H1 (cell line): Measurements from ENCODE around the gene GPR162. TPM values are rescaled to one million over a fixed set of nuclear protein-coding genes. Genes with fewer than 3 reads are reported as not detected.

Experiments
- CTCF ChIA-PET: fragments of 300-600 bp; sonication (Branson Sonifier 250); formaldehyde crosslinking; loops from one replicate; lab custom pipeline; 2021; ENCODE audit not compliant: partially characterized antibody; lab: Charles Lee
- POLR2A ChIA-PET: fragments of 300-600 bp; sonication (Branson Sonifier 250); formaldehyde crosslinking; loops from one replicate; lab custom pipeline; 2021; ENCODE audit warnings: inconsistent platforms; ENCODE audit not compliant: partially characterized antibody; lab: Charles Lee
- DNase-seq, 2 experiments: peaks; one replicate each; pipeline versions ENCODE4 v3.0.0 to v3.0.0-alpha.2; 2010 to 2022; ENCODE audit warnings: low spot score in 2 of 2, low read depth in 1 of 2, mixed read lengths in 1 of 2
- FAIRE-seq: peaks from 2 replicates; lab custom pipeline; 2011; peaks lifted over from hg19 to GRCh38; lab: Jason Lieb, UNC
- H2AFZ ChIP-seq: 2 replicates; pipeline ENCODE4 v1.8.1; 2012; ENCODE audit warnings: low read length, inconsistent platforms
- H2AK5ac ChIP-seq: 2 replicates; pipeline ENCODE4 v1.6.1; 2013; ENCODE audit warnings: low read depth, low read length
- H2BK120ac ChIP-seq: replicated peaks from 2 replicates; pipeline ENCODE3; 2013; ENCODE audit warnings: low read depth, low read length, inconsistent platforms
- H2BK12ac ChIP-seq: 2 replicates; pipeline ENCODE4 v1.6.1; 2013; ENCODE audit warnings: low read depth, low read length
- H2BK15ac ChIP-seq: 2 replicates; pipeline ENCODE4 v1.6.1; 2013; ENCODE audit warnings: low read length
- H2BK20ac ChIP-seq: 2 replicates; pipeline ENCODE4 v1.6.1; 2013; ENCODE audit warnings: low read length
- H2BK5ac ChIP-seq: 2 replicates; pipeline ENCODE4 v1.6.1; 2013; ENCODE audit warnings: low read depth, low read length
- H3K14ac ChIP-seq: 2 replicates; pipeline ENCODE4 v1.6.1; 2013; ENCODE audit warnings: inconsistent platforms; ENCODE audit not compliant: insufficient read length
- H3K18ac ChIP-seq: 2 replicates; pipeline ENCODE4 v1.6.1; 2013; ENCODE audit warnings: low read length; ENCODE audit errors: extremely low read depth
- H3K23ac ChIP-seq: 2 replicates; pipeline ENCODE4 v1.6.1; 2013; ENCODE audit warnings: inconsistent platforms; ENCODE audit not compliant: insufficient read length
- H3K23me2 ChIP-seq: 2 replicates; pipeline ENCODE4 v1.6.1; 2013; ENCODE audit warnings: low read depth, low read length
- H3K27ac ChIP-seq: 2 replicates; pipeline ENCODE4 v1.6.1; 2011; ENCODE audit warnings: low read depth, low read length, inconsistent platforms
- H3K27me3 ChIP-seq, 4 experiments: replicated peaks in 1 of 4; 1 replicate in 1 of 4; 2 replicates in 3 of 4; pipeline versions ENCODE4 v1.6.1 to v1.8.1; 2011 to 2013; ENCODE audit warnings: low read length in 3 of 4, mild to moderate bottlenecking in 3 of 4, inconsistent platforms in 2 of 4, mixed read lengths in 2 of 4, moderate library complexity in 1 of 4; ENCODE audit not compliant: control insufficient read depth in 3 of 4, insufficient read depth in 3 of 4; ENCODE audit errors: extremely low read depth in 1 of 4
- H3K36me3 ChIP-seq, 4 experiments: 2 replicates each; pipeline versions ENCODE4 v1.6.1 to v1.8.1; 2011 to 2013; ENCODE audit warnings: mild to moderate bottlenecking in 4 of 4, low read length in 3 of 4, moderate library complexity in 2 of 4, control low read depth in 1 of 4, inconsistent platforms in 1 of 4; ENCODE audit not compliant: insufficient read depth in 4 of 4, control insufficient read depth in 2 of 4
- H3K4ac ChIP-seq: replicated peaks from 2 replicates; pipeline ENCODE3; 2013; ENCODE audit warnings: low read length, low read depth, mixed read lengths, inconsistent platforms; ENCODE audit not compliant: insufficient read length
- H3K4me1 ChIP-seq, 4 experiments: replicated peaks in 1 of 4; 1 replicate in 1 of 4; 2 replicates in 3 of 4; pipeline versions ENCODE4 v1.6.1 to v1.8.1; 2011 to 2013; ENCODE audit warnings: low read length in 3 of 4, inconsistent platforms in 2 of 4, mixed read lengths in 1 of 4; ENCODE audit not compliant: insufficient read depth in 4 of 4, control insufficient read depth in 3 of 4
- H3K4me2 ChIP-seq, 2 experiments: 2 replicates each; pipeline versions ENCODE4 v1.6.1 to v1.8.1; 2011 to 2013; ENCODE audit warnings: low read depth in 2 of 2, low read length in 2 of 2, control low read depth in 1 of 2, inconsistent platforms in 1 of 2, mild to moderate bottlenecking in 1 of 2; ENCODE audit not compliant: insufficient read depth in 1 of 2
- H3K4me3 ChIP-seq, 4 experiments: fragments of 200-600, 300-600 bp in 1 of 4; sonication (generic), shearing (Covaris generic), sonication (Bioruptor Twin) in 1 of 4; 2 replicates each; pipeline versions ENCODE4 v1.5.1 to v1.8.1; 2011 to 2016; ENCODE audit warnings: low read length in 4 of 4, low read depth in 3 of 4, control low read depth in 2 of 4, inconsistent platforms in 2 of 4, mild to moderate bottlenecking in 2 of 4, mixed read lengths in 1 of 4, moderate library complexity in 1 of 4; ENCODE audit not compliant: insufficient read depth in 2 of 4; ENCODE audit errors: extremely low read depth in 1 of 4
- H3K56ac ChIP-seq: replicated peaks from 2 replicates; pipeline ENCODE3; 2013; ENCODE audit warnings: low read depth, mild to moderate bottlenecking, mixed read lengths, low read length, inconsistent platforms; ENCODE audit not compliant: insufficient read length
- H3K79me1 ChIP-seq: 2 replicates; pipeline ENCODE4 v1.6.1; 2013; ENCODE audit warnings: low read depth, low read length, control low read depth
- H3K79me2 ChIP-seq, 2 experiments: 2 replicates each; pipeline versions ENCODE4 v1.6.1 to v1.8.1; 2012 to 2013; ENCODE audit warnings: low read length in 2 of 2, mild to moderate bottlenecking in 2 of 2, inconsistent platforms in 1 of 2; ENCODE audit not compliant: insufficient read depth in 2 of 2, control insufficient read depth in 1 of 2
- H3K9ac ChIP-seq, 4 experiments: replicated peaks in 1 of 4; 1 replicate in 1 of 4; 2 replicates in 3 of 4; pipeline versions ENCODE4 v1.6.1 to v1.8.1; 2011 to 2013; ENCODE audit warnings: low read depth in 3 of 4, low read length in 3 of 4, control low read depth in 2 of 4, mild to moderate bottlenecking in 2 of 4, moderate library complexity in 2 of 4, inconsistent platforms in 1 of 4; ENCODE audit errors: extremely low read depth in 1 of 4
- H3K9me3 ChIP-seq, 2 experiments: 2 replicates each; pipeline versions ENCODE4 v1.6.1 to v1.8.1; 2012 to 2013; ENCODE audit warnings: mild to moderate bottlenecking in 2 of 2, moderate library complexity in 2 of 2, control low read depth in 1 of 2, inconsistent platforms in 1 of 2, low read depth in 1 of 2, low read length in 1 of 2, mixed read lengths in 1 of 2; ENCODE audit not compliant: insufficient read depth in 2 of 2
- H4K20me1 ChIP-seq, 2 experiments: replicated peaks in 1 of 2; 2 replicates each; pipeline versions ENCODE3 to v1.8.1; 2011 to 2013; ENCODE audit warnings: inconsistent platforms in 2 of 2, low read length in 2 of 2, mild to moderate bottlenecking in 1 of 2; ENCODE audit not compliant: insufficient read depth in 2 of 2, control insufficient read depth in 1 of 2
- H4K5ac ChIP-seq: 2 replicates; pipeline ENCODE4 v1.6.1; 2013; ENCODE audit warnings: low read length, low read depth, mixed read lengths, inconsistent platforms; ENCODE audit not compliant: insufficient read length
- H4K8ac ChIP-seq: 2 replicates; pipeline ENCODE4 v1.8.0; 2013; ENCODE audit warnings: mild to moderate bottlenecking, moderate library complexity, low read length, inconsistent platforms; ENCODE audit not compliant: insufficient read depth; ENCODE audit errors: extremely low read depth
- H4K91ac ChIP-seq: replicated peaks from 2 replicates; pipeline ENCODE3; 2013; ENCODE audit warnings: low read length, mixed read lengths, inconsistent platforms; ENCODE audit not compliant: insufficient read length
- ASH2L ChIP-seq: fragments of 200-600, 300-600 bp; sonication (generic); IDR thresholded peaks from one replicate; pipeline ENCODE4 v1.7.1; 2017; ENCODE audit warnings: low read length
- CBX8 ChIP-seq: fragments of 300-800, 300-1000 bp; sonication (generic); IDR thresholded peaks from 2 replicates; pipeline ENCODE4 v1.7.1; 2016; ENCODE audit warnings: low read depth, low read length, borderline replicate concordance
- CTBP2 ChIP-seq: IDR thresholded peaks from 2 replicates; pipeline ENCODE4 v1.7.0; 2011; ENCODE audit warnings: borderline replicate concordance, mild to moderate bottlenecking, moderate library complexity, mixed read lengths, low read length; ENCODE audit not compliant: insufficient read depth, insufficient read length
- FOSL1 ChIP-seq: IDR thresholded peaks from 2 replicates; pipeline ENCODE4 v1.6.1; 2011; ENCODE audit warnings: mild to moderate bottlenecking, low read depth, low read length, moderate library complexity; ENCODE audit not compliant: insufficient read depth
- MAFK ChIP-seq: IDR thresholded peaks from 2 replicates; pipeline ENCODE4 v1.6.1; 2012; ENCODE audit warnings: low read depth, mild to moderate bottlenecking, improper control_type of control experiment, low read length
- SAP30 ChIP-seq: fragments of 300-600 bp; sonication (generic); IDR thresholded peaks from 2 replicates; pipeline ENCODE4 v1.7.1; 2012; ENCODE audit warnings: low read length, moderate library complexity, mild to moderate bottlenecking, inconsistent platforms; ENCODE audit not compliant: insufficient read depth, insufficient replicate concordance
- SIN3A ChIP-seq, 2 experiments: IDR thresholded peaks in 1 of 2; conservative IDR thresholded peaks in 1 of 2; 2 replicates each; pipeline ENCODE4 v1.6.1; 2011 to 2012; ENCODE audit warnings: low read length in 2 of 2, improper control_type of control experiment in 1 of 2, low read depth in 1 of 2, mild to moderate bottlenecking in 1 of 2
- SRF ChIP-seq: IDR thresholded peaks from 2 replicates; pipeline ENCODE4 v1.6.1; 2011; ENCODE audit warnings: mild to moderate bottlenecking, low read depth, low read length, moderate library complexity
- TBP ChIP-seq: IDR thresholded peaks from 2 replicates; pipeline ENCODE4 v1.6.1; 2011; ENCODE audit warnings: low read depth, low read length, improper control_type of control experiment
- YY1 ChIP-seq: IDR thresholded peaks from 2 replicates; pipeline ENCODE4 v1.6.1; 2011; ENCODE audit warnings: low read depth, mild to moderate bottlenecking, low read length
- WGBS, 2 experiments: shearing (Covaris generic) in 1 of 2; methylation state at CpG; one replicate each; pipeline versions ENCODE4 v1.1.6 to v1.1.7; 2013 to 2015; ENCODE audit warnings: low lambda C conversion rate in 2 of 2, mixed read lengths in 2 of 2, inconsistent platforms in 1 of 2, low coverage in 1 of 2, missing lambda C conversion rate in 1 of 2; ENCODE audit not compliant: insufficient replicate concordance in 2 of 2, insufficient coverage in 1 of 2, insufficient read length in 1 of 2; ENCODE audit errors: extremely low coverage in 1 of 2, missing lambda C conversion rate in 1 of 2; 5-methylcytosine and 5-hydroxymethylcytosine counted together
- polyA plus RNA-seq, 7 experiments: library from polyadenylated mRNA; depleted of rRNA in 3 of 7; stranded (reverse) in 5 of 7; unstranded in 2 of 7; fragments of >200 nt in 5 of 7; fragments of 200-250 nt in 2 of 7; gene quantifications; 1 replicate in 5 of 7; 2 replicates in 1 of 7; 4 replicates in 1 of 7; pipeline versions ENCODE4 v1.2.1 to v1.2.3, GENCODE V29; 2011 to 2013; ENCODE audit warnings: missing spikeins in 2 of 7, mixed read lengths in 2 of 7
- total RNA-seq: library from RNA; stranded (reverse); fragmentation: NEBNext Ultra II Directional; extraction: Animal tissue kit (Norgen Biotek cat#: 25700); gene quantifications from 2 replicates; pipeline ENCODE4 v1.2.1, GENCODE V29; 2021

Gene GPR162
- total and polyA plus RNA-seq, 2 of the 8 experiments (the other 6 are each of a cell fraction or from before 2014, with no cell fraction given): 7.3 to 8.8 TPM

DNA sequence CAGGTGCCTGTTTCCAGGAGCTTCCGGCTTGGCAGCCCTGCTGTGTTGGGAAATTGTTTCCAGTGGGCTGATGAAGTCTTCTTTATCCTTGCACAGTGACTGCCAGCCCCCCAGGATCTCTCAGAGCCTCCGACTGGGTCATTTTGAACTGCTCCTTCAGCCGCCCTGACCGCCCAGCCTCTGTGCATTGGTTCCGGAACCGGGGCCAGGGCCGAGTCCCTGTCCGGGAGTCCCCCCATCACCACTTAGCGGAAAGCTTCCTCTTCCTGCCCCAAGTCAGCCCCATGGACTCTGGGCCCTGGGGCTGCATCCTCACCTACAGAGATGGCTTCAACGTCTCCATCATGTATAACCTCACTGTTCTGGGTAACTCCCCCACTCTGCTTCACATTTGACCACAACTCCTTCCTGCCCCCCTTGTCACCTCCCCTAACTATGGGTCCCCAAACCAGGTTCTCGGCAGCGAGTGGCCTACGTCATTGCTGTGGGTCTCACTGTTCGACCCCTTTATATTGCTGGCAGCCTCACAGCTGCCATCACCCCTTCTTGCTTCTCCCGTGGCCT, 47.0 kb upstream of the GPR162 start:
- Histone ChIP-seq H3K4me1 (peaks cover 5 to 38% (median 26%) of the 10 kb centered on the region in 4 experiments), H3K4ac (no peak overlapping the region), H4K20me1 (peaks cover 1 to 7% of the 10 kb centered on the region in 2 experiments), H3K56ac (no peak overlapping the region), H3K23ac (no peak overlapping the region), H3K27me3 (peaks cover 0 to 36% (median 26%) of the 10 kb centered on the region in 4 experiments; a peak in 5 of 7 replicates), H3K18ac (peak overlapping the region; percentile 7; the same call in 1 of the 2 replicates), H3K9me3 (no peaks in the 10 kb centered on the region), H3K23me2 (peaks cover 15% of the 10 kb centered on the region), H3K14ac (no peak overlapping the region), H4K91ac (no peak overlapping the region), H2BK15ac (0 out of 2 replicates have a peak overlapping the region, but pooled peaks have one; percentile 72), H2BK20ac (0 out of 2 replicates have a peak overlapping the region, but pooled peaks have one; percentile 80), H3K4me2 (peak overlapping the region in 1 of 2 experiments; percentile 85; a peak in 3 of 4 replicates), H4K8ac (no peak overlapping the region), H2AFZ (no peak overlapping the region), H2BK5ac (no peak overlapping the region), H3K4me3 (no peak overlapping the region), H2BK12ac (no peak overlapping the region), H3K79me2 (peaks cover 0 to 2% of the 10 kb centered on the region in 2 experiments; a peak in 1 of 4 replicates), H3K9ac (no peak overlapping the region), H2BK120ac (no peak overlapping the region), H3K36me3 (peaks cover 0 to 21% (median 5%) of the 10 kb centered on the region in 4 experiments; a peak in 6 of 8 replicates), H3K27ac (no peak overlapping the region), H2AK5ac (peak overlapping the region; percentile 42; the same call in 1 of the 2 replicates), H4K5ac (no peak overlapping the region), H3K79me1 (no peaks in the 10 kb centered on the region)
- DNase-seq (no peak), FAIRE-seq (no peak)
- WGBS, 2 experiments: 88% methylated on average over 15 of the region's 15 CpGs; no CpG with 5 or more reads in 1 of the 2 experiments
- ChIA-PET POLR2A (interaction anchor here (0.7 to 11.6 kb wide), 19 partner anchors 7 to 240 kb away, joined by 3 to 151 read pairs (median 3); partner anchors contain the start of genes GAPDH, GPR162, MLF2 and PTMS), CTCF (interaction anchor here (0.8 to 29.6 kb wide), 7 partner anchors 8 to 156 kb away, joined by 3 to 532 read pairs (median 7); partner anchors contain the start of genes GNB3, GPR162, MLF2 and P3H3)
- TF ChIP-seq SRF: no peak
- no peak for TF ChIP-seq SIN3A (conservative IDR thresholded peaks at IDR 0.05 in 1 of 2, IDR thresholded peaks at IDR 0.05 in 1 of 2; ENCODE audit: low read depth in 1 of 2, low read length in 2 of 2)
- TF ChIP-seq TBP: no peak
- TF ChIP-seq YY1: no peak
- no peak for TF ChIP-seq CTBP2
- TF ChIP-seq FOSL1: no peak
- TF ChIP-seq CBX8: no peak
- no peak for TF ChIP-seq SAP30
- no peak for TF ChIP-seq ASH2L
- no peak for TF ChIP-seq MAFK
